ENCODE data around the gene IARS2. TPM values are rescaled to one million over a fixed set of nuclear protein-coding genes. Genes with fewer than 3 reads are reported as not detected.

IARS2 gene
- total RNA-seq, 1 experiment from 2014 or later = 106 TPM

GRCh38 chr1:220060876-220061275 lies 33.1 kb upstream of the IARS2 start:
- no peaks in the 10 kb centered on the region for H3K27me3 ChIP-seq (ENCODE audit: control insufficient read depth, insufficient read depth, low read length)
- CTCF ChIA-PET = no interaction called here
- intact Hi-C loops (cut with micrococcal nuclease; ENCODE audit: unreplicated experiment) (no loop called here), in situ Hi-C loops (cut with HindIII; ENCODE audit: low pct_unique_long_range_greater_than_20kb, low sequenced_read_pairs) (no loop called here)
- no peak overlapping the region for H3K27ac ChIP-seq (ENCODE audit: low read length)
- no peaks in the 10 kb centered on the region for H3K9me3 ChIP-seq (ENCODE audit: control insufficient read depth, insufficient read depth, low read depth, low read length)
- peaks cover 2% of the 10 kb centered on the region; the same call in 1 of the 2 replicates for H3K36me3 ChIP-seq (ENCODE audit: control insufficient read depth, insufficient read depth, low read length)
- no TSS peak for BruUV-seq (replicated peaks)
- no peak for TF ChIP-seq REST (IDR thresholded peaks at IDR 0.05; ENCODE audit: insufficient read depth in 1 of 2, low read depth in 2 of 2, low read length in 1 of 2)
- no peak for TF ChIP-seq SIN3A (IDR thresholded peaks at IDR 0.05; ENCODE audit: borderline replicate concordance, insufficient read depth, low read depth, low read length)
- no peak for TF ChIP-seq POLR2AphosphoS5 (IDR thresholded peaks at IDR 0.05; ENCODE audit: low read depth, low read length)
- no peak for TF ChIP-seq TCF7L2 (IDR thresholded peaks at IDR 0.05; ENCODE audit: low read depth, low read length)
- no peak for TF ChIP-seq CTCF (IDR thresholded peaks at IDR 0.05)
- ATAC-seq (no peak), DNase-seq (ENCODE audit: low read depth, low spot score) (no peak)
- POLR2A ChIA-PET = no interaction called here
- no peak overlapping the region for H3K4me3 ChIP-seq (ENCODE audit: low read depth in 2 of 2, low read length in 2 of 2)
- no peaks in the 10 kb centered on the region for H3K4me1 ChIP-seq (ENCODE audit: control insufficient read depth, insufficient read depth, low read length)

GRCh38 chr1:220062629-220063028 lies 31.3 kb upstream of the IARS2 start:
- peaks cover 6% of the 10 kb centered on the region; the same call in 1 of the 2 replicates for H3K36me3 ChIP-seq (ENCODE audit: control insufficient read depth, insufficient read depth, low read length)
- in situ Hi-C loops (cut with HindIII; ENCODE audit: low pct_unique_long_range_greater_than_20kb, low sequenced_read_pairs) (no loop called here), intact Hi-C loops (cut with micrococcal nuclease; ENCODE audit: unreplicated experiment) (no loop called here)
- no peak for DNase-seq (ENCODE audit: low read depth, low spot score)
- ATAC-seq = no peak
- BruUV-seq (replicated peaks) = no TSS peak
- no peaks in the 10 kb centered on the region for H3K4me1 ChIP-seq (ENCODE audit: control insufficient read depth, insufficient read depth, low read length)
- POLR2A ChIA-PET = no interaction called here
- H3K4me3 ChIP-seq (ENCODE audit: low read depth in 2 of 2, low read length in 2 of 2) = no peak overlapping the region
- H3K27ac ChIP-seq (ENCODE audit: low read length) = no peak overlapping the region
- no peaks in the 10 kb centered on the region for H3K9me3 ChIP-seq (ENCODE audit: control insufficient read depth, insufficient read depth, low read depth, low read length)
- no peak for TF ChIP-seq CTCF (IDR thresholded peaks at IDR 0.05)
- no peak for TF ChIP-seq REST (IDR thresholded peaks at IDR 0.05; ENCODE audit: insufficient read depth in 1 of 2, low read depth in 2 of 2, low read length in 1 of 2)
- TF ChIP-seq POLR2AphosphoS5 (IDR thresholded peaks at IDR 0.05; ENCODE audit: low read depth, low read length) = no peak
- no peak for TF ChIP-seq TCF7L2 (IDR thresholded peaks at IDR 0.05; ENCODE audit: low read depth, low read length)
- TF ChIP-seq SIN3A (IDR thresholded peaks at IDR 0.05; ENCODE audit: borderline replicate concordance, insufficient read depth, low read depth, low read length) = no peak
- no peaks in the 10 kb centered on the region for H3K27me3 ChIP-seq (ENCODE audit: control insufficient read depth, insufficient read depth, low read length)
- CTCF ChIA-PET = no interaction called here

Measured in Panc1 (cell line).